Measurements from ENCODE around the gene FAM81A. TPM values are rescaled to one million over a fixed set of nuclear protein-coding genes. Genes with fewer than 3 reads are reported as not detected.

The FAM81A gene
- polyA plus RNA-seq, 1 donor (not counting 4 experiments of a cell fraction or from before 2014, with no cell fraction given) = 0.84 TPM

DNA sequence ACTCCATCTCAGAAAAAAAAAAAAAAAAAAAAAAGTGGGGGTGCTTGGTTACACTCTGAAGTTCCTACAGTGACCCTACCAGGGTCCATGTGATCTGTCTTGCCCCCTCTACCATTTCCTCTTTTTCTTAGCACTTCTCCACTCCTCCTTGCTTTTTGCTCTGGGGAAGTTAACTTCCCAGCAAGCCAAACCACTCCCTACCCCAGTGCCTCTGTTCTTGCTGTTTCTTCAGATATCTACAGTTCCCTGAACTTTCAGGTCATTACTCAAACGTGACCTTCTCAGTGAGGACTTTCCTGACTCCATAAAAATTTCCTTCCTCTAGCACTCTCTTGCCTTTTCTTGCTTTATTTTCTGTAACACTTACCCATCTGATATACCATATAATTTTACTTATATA, 112.5 kb downstream of the FAM81A start:
- Histone ChIP-seq H3K36me3 (ENCODE audit: control insufficient read depth in 2 of 2, extremely low read depth in 1 of 2, insufficient read depth in 2 of 2, low read length in 2 of 2) (no peaks in the 10 kb centered on the region), H3K4me3 (ENCODE audit: control insufficient read depth in 2 of 3, extremely low read depth in 1 of 3, insufficient read depth in 2 of 3, low read depth in 1 of 3, low read length in 3 of 3) (no peak overlapping the region), H3K27me3 (ENCODE audit: control insufficient read depth, extremely low read depth, insufficient read depth, low read length) (no peaks in the 10 kb centered on the region), H3K9me1 (ENCODE audit: control insufficient read depth, extremely low read depth, insufficient read depth, low read length) (no peaks in the 10 kb centered on the region), H2AFZ (ENCODE audit: control insufficient read depth, low read length) (no peak overlapping the region), H3K9ac (ENCODE audit: control insufficient read depth, extremely low read depth, insufficient read depth, low read length) (no peak overlapping the region), H3K9me3 (ENCODE audit: control insufficient read depth, low read depth, low read length) (no peaks in the 10 kb centered on the region), H4K20me1 (ENCODE audit: control insufficient read depth, extremely low read depth, insufficient read depth, low read length) (no peaks in the 10 kb centered on the region), H3K27ac (ENCODE audit: control insufficient read depth, insufficient read depth, low read length) (no peak overlapping the region), H3K4me1 (ENCODE audit: control insufficient read depth, extremely low read depth, insufficient read depth, low read length) (peaks cover 19% of the 10 kb centered on the region), H3K79me2 (ENCODE audit: control insufficient read depth, insufficient read depth, low read length) (no peaks in the 10 kb centered on the region), H3K4me2 (ENCODE audit: control insufficient read depth, extremely low read depth, insufficient read depth, low read depth, low read length) (no peak overlapping the region)
- DNase-seq (ENCODE audit: low read depth, low spot score) = no peak
- FAIRE-seq = no peak
- dilution Hi-C loops (cut with MboI; ENCODE audit: extremely low pct_ligation_motif_present, low sequenced_read_pairs) = no loop called here
- TF ChIP-seq EZH2 (IDR thresholded peaks at IDR 0.05; ENCODE audit: low read length) = no peak
- TF ChIP-seq, protein P1, sequence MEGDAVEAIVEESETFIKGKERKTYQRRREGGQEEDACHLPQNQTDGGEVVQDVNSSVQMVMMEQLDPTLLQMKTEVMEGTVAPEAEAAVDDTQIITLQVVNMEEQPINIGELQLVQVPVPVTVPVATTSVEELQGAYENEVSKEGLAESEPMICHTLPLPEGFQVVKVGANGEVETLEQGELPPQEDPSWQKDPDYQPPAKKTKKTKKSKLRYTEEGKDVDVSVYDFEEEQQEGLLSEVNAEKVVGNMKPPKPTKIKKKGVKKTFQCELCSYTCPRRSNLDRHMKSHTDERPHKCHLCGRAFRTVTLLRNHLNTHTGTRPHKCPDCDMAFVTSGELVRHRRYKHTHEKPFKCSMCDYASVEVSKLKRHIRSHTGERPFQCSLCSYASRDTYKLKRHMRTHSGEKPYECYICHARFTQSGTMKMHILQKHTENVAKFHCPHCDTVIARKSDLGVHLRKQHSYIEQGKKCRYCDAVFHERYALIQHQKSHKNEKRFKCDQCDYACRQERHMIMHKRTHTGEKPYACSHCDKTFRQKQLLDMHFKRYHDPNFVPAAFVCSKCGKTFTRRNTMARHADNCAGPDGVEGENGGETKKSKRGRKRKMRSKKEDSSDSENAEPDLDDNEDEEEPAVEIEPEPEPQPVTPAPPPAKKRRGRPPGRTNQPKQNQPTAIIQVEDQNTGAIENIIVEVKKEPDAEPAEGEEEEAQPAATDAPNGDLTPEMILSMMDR (optimal IDR thresholded peaks at IDR 0.05 in 1 of 3, IDR thresholded peaks at IDR 0.05 in 1 of 3, conservative IDR thresholded peaks at IDR 0.05 in 1 of 3; ENCODE audit: extremely low read depth in 1 of 3, insufficient read depth in 2 of 3, low read length in 3 of 3) = no peak

DNA sequence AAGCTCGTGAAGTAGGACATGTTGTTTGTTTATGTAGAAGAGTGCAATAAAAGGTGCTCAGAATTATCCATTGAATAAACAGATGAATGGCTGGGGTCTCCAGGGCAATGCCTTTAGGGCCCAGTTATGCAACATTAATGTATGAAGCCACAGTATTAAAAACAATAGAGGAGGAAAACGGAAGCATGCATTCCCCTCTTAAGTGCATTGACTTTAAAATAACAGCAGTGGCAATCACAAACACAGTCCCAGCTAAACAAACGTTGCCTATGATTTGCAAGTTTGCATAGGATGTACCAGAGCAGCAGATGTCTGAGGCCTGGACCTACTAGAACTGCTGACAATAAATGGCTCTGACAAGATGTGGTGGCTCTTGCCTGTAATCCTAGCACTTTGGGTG, 113.0 kb downstream of the FAM81A start:
- Histone ChIP-seq H3K4me1 (ENCODE audit: control insufficient read depth, extremely low read depth, insufficient read depth, low read length) (peaks cover 24% of the 10 kb centered on the region), H2AFZ (ENCODE audit: control insufficient read depth, low read length) (no peak overlapping the region), H3K27ac (ENCODE audit: control insufficient read depth, insufficient read depth, low read length) (no peak overlapping the region), H3K36me3 (ENCODE audit: control insufficient read depth in 2 of 2, extremely low read depth in 1 of 2, insufficient read depth in 2 of 2, low read length in 2 of 2) (no peaks in the 10 kb centered on the region), H4K20me1 (ENCODE audit: control insufficient read depth, extremely low read depth, insufficient read depth, low read length) (no peaks in the 10 kb centered on the region), H3K9me1 (ENCODE audit: control insufficient read depth, extremely low read depth, insufficient read depth, low read length) (no peaks in the 10 kb centered on the region), H3K27me3 (ENCODE audit: control insufficient read depth, extremely low read depth, insufficient read depth, low read length) (no peaks in the 10 kb centered on the region), H3K79me2 (ENCODE audit: control insufficient read depth, insufficient read depth, low read length) (no peaks in the 10 kb centered on the region), H3K4me2 (ENCODE audit: control insufficient read depth, extremely low read depth, insufficient read depth, low read depth, low read length) (no peak overlapping the region), H3K9me3 (ENCODE audit: control insufficient read depth, low read depth, low read length) (no peaks in the 10 kb centered on the region), H3K9ac (ENCODE audit: control insufficient read depth, extremely low read depth, insufficient read depth, low read length) (no peak overlapping the region), H3K4me3 (ENCODE audit: control insufficient read depth in 2 of 3, extremely low read depth in 1 of 3, insufficient read depth in 2 of 3, low read depth in 1 of 3, low read length in 3 of 3) (no peak overlapping the region)
- FAIRE-seq (no peak), DNase-seq (ENCODE audit: low read depth, low spot score) (no peak)
- TF ChIP-seq, protein P1 (optimal IDR thresholded peaks at IDR 0.05 in 1 of 3, IDR thresholded peaks at IDR 0.05 in 1 of 3, conservative IDR thresholded peaks at IDR 0.05 in 1 of 3; ENCODE audit: extremely low read depth in 1 of 3, insufficient read depth in 2 of 3, low read length in 3 of 3) = no peak
- TF ChIP-seq EZH2 (IDR thresholded peaks at IDR 0.05; ENCODE audit: low read length) = no peak
- dilution Hi-C loops (cut with MboI; ENCODE audit: extremely low pct_ligation_motif_present, low sequenced_read_pairs) = no loop called here
